Ishikawa (cell line): ENCODE data around the gene MAP2.

Experiments used
- CEBPB ChIP-seq: IDR thresholded peaks from 2 replicates; pipeline ENCODE4 v1.6.1; 2012
- CREB1 ChIP-seq: IDR thresholded peaks from 2 replicates; pipeline ENCODE4 v1.6.1; 2012; ENCODE audit warnings: low read depth
- EGR1 ChIP-seq: IDR thresholded peaks from 2 replicates; pipeline ENCODE4 v1.6.1; 2012
- EP300 ChIP-seq: IDR thresholded peaks from 2 replicates; pipeline ENCODE4 v1.6.1; 2012; ENCODE audit warnings: borderline replicate concordance
- FOXM1 ChIP-seq: IDR thresholded peaks from 2 replicates; pipeline ENCODE4 v1.6.1; 2012; ENCODE audit warnings: low read depth, borderline replicate concordance
- MAX ChIP-seq: IDR thresholded peaks from 2 replicates; pipeline ENCODE4 v1.6.1; 2012
- NFIC ChIP-seq: IDR thresholded peaks from 2 replicates; pipeline ENCODE4 v1.6.1; 2012
- RAD21 ChIP-seq: IDR thresholded peaks from 2 replicates; pipeline ENCODE4 v1.6.1; 2012; ENCODE audit warnings: low read depth
- TAF1 ChIP-seq: IDR thresholded peaks from 2 replicates; pipeline ENCODE4 v1.6.1; 2012; ENCODE audit warnings: low read depth, mild to moderate bottlenecking
- TCF12 ChIP-seq: IDR thresholded peaks from 2 replicates; pipeline ENCODE4 v1.6.1; 2012; ENCODE audit warnings: low read depth
- TEAD4 ChIP-seq: IDR thresholded peaks from 2 replicates; pipeline ENCODE4 v1.6.1; 2012
- USF1 ChIP-seq: IDR thresholded peaks from 2 replicates; pipeline ENCODE4 v1.6.1; 2012
- YY1 ChIP-seq: IDR thresholded peaks from 2 replicates; pipeline ENCODE4 v1.6.1; 2012; ENCODE audit warnings: low read depth
- ZBTB7A ChIP-seq: IDR thresholded peaks from 2 replicates; pipeline ENCODE4 v1.6.1; 2012; ENCODE audit warnings: low read depth
- TF ChIP-seq, protein P1 (sequence below): IDR thresholded peaks from 2 replicates; pipeline ENCODE4 v1.6.1; 2012; ENCODE audit warnings: low read depth, mild to moderate bottlenecking

Gene MAP2

DNA sequence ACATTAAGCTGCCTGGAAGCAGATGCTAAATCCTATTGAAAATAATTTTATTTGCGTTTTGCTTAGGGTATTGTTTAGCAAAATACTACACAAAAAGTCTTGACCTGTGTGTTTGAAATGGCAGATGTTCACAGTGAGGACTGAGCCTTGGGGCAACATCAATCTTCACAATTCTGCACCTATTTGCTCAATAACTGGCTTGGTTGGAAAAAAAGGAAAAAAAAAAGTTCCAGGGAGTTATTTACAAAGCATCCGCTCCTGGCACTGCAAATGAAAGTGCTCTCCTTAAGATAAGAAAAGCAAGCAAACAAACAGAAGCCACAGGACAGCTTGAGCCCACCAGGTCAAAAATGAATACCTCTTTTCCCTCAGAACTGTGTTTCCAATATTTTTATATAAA is 77.7 kb downstream of the MAP2 start:
- TF ChIP-seq NFIC = no peak
- TF ChIP-seq EP300 = no peak

GRCh38 chr2:209505410-209505809 is 81.6 kb downstream of the MAP2 start:
- TF ChIP-seq TAF1 = no peak
- TF ChIP-seq MAX = no peak
- no peak for TF ChIP-seq TCF12
- no peak for TF ChIP-seq EGR1
- no peak for TF ChIP-seq USF1
- TF ChIP-seq EP300 = no peak
- no peak for TF ChIP-seq CREB1
- TF ChIP-seq ZBTB7A = no peak
- TF ChIP-seq, protein P1, sequence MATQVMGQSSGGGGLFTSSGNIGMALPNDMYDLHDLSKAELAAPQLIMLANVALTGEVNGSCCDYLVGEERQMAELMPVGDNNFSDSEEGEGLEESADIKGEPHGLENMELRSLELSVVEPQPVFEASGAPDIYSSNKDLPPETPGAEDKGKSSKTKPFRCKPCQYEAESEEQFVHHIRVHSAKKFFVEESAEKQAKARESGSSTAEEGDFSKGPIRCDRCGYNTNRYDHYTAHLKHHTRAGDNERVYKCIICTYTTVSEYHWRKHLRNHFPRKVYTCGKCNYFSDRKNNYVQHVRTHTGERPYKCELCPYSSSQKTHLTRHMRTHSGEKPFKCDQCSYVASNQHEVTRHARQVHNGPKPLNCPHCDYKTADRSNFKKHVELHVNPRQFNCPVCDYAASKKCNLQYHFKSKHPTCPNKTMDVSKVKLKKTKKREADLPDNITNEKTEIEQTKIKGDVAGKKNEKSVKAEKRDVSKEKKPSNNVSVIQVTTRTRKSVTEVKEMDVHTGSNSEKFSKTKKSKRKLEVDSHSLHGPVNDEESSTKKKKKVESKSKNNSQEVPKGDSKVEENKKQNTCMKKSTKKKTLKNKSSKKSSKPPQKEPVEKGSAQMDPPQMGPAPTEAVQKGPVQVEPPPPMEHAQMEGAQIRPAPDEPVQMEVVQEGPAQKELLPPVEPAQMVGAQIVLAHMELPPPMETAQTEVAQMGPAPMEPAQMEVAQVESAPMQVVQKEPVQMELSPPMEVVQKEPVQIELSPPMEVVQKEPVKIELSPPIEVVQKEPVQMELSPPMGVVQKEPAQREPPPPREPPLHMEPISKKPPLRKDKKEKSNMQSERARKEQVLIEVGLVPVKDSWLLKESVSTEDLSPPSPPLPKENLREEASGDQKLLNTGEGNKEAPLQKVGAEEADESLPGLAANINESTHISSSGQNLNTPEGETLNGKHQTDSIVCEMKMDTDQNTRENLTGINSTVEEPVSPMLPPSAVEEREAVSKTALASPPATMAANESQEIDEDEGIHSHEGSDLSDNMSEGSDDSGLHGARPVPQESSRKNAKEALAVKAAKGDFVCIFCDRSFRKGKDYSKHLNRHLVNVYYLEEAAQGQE = no peak
- TF ChIP-seq TEAD4 = no peak

- TF ChIP-seq MAX (no peak), RAD21 (no peak), TAF1 (no peak), ZBTB7A (no peak), CEBPB (no peak), USF1 (no peak), YY1 (no peak), FOXM1 (no peak), NFIC (no peak), EP300 (no peak), CREB1 (no peak), TEAD4 (no peak), TCF12 (no peak), EGR1 (no peak)
- TF ChIP-seq, protein P1 = no peak
These were observed 84.4 kb downstream of the MAP2 start for GRCh38 chr2:209508255-209508654.

- TF ChIP-seq FOXM1 = no peak
- TF ChIP-seq USF1 = no peak
- TF ChIP-seq EGR1 = no peak
- TF ChIP-seq TCF12 = no peak
- TF ChIP-seq MAX = no peak
- TF ChIP-seq CREB1 = no peak
- TF ChIP-seq TEAD4 = no peak
- no peak for TF ChIP-seq RAD21
- TF ChIP-seq CEBPB = no peak
- TF ChIP-seq ZBTB7A = no peak
- no peak for TF ChIP-seq NFIC
- TF ChIP-seq, protein P1 = no peak
- no peak for TF ChIP-seq EP300
- TF ChIP-seq TAF1 = no peak
- TF ChIP-seq YY1 = no peak
These were observed 87.8 kb downstream of the MAP2 start for GRCh38 chr2:209511637-209512036.
